GM23338 (cell line): ENCODE results near the gene TMEM59.

ENCODE experiments used
- CREB1 ChIP-seq: fragments of 250-450 bp; sonication (Bioruptor Pico); IDR thresholded peaks from 2 replicates; pipeline ENCODE4 v1.5.0; 2020; ENCODE audit warnings: low read depth, mild to moderate bottlenecking, moderate library complexity
- CTCF ChIP-seq, 2 experiments: fragments of 200-600 bp in 1 of 2; sonication (generic) in 1 of 2; conservative IDR thresholded peaks; 2 replicates each; pipeline versions ENCODE4 v1.5.1 to v1.6.1; 2016 to 2017; ENCODE audit warnings: antibody characterized with exemption in 2 of 2, low read depth in 2 of 2, mild to moderate bottlenecking in 2 of 2, moderate library complexity in 1 of 2
- EZH2 ChIP-seq: fragments of 200-600 bp; sonication (generic); IDR thresholded peaks from one replicate; pipeline ENCODE4 v1.8.0; 2017; ENCODE audit warnings: antibody characterized with exemption, mild to moderate bottlenecking, low read depth; ENCODE audit not compliant: unreplicated experiment
- EZH2phosphoT487 ChIP-seq: fragments of 200-600 bp; sonication (generic); IDR thresholded peaks from one replicate; pipeline ENCODE4 v1.8.1; 2018; ENCODE audit warnings: antibody characterized with exemption; ENCODE audit not compliant: unreplicated experiment
- NANOG ChIP-seq: IDR thresholded peaks from 2 replicates; pipeline ENCODE4 v1.6.1; 2016; ENCODE audit warnings: antibody characterized with exemption, borderline replicate concordance
- POLR2AphosphoS5 ChIP-seq: IDR thresholded peaks from 2 replicates; pipeline ENCODE4 v1.6.1; 2016; ENCODE audit warnings: antibody characterized with exemption, low read depth
- REST ChIP-seq: IDR thresholded peaks from one replicate; pipeline ENCODE4 v1.6.1; 2018; ENCODE audit warnings: antibody characterized with exemption; ENCODE audit not compliant: unreplicated experiment

GRCh38 chr1:54099061-54099610, 46.1 kb upstream of the TMEM59 start:
- TF ChIP-seq NANOG (no peak), POLR2AphosphoS5 (no peak), EZH2 (no peak), CREB1 (CRISPR knock-in tag) (no peak), CTCF (conservative IDR thresholded peaks at IDR 0.05; ENCODE audit: low read depth in 2 of 2) (no peak), REST (no peak), EZH2phosphoT487 (no peak)
